ENCODE data around the gene CSPG5. TPM values are rescaled to one million over a fixed set of nuclear protein-coding genes. Genes with fewer than 3 reads are reported as not detected.

The CSPG5 gene
- total and polyA plus RNA-seq, 2 donors (not counting 1 experiment from before 2014, with no cell fraction given), result 0.04 to 0.99 TPM

GRCh38 chr3:47612178-47612577 is 33.5 kb upstream of the CSPG5 start:
- ATAC-seq (ENCODE audit: low read depth) (no peak), DNase-seq (no peak)
- intact Hi-C loops (cut with micrococcal nuclease), result no loop called here
- Histone ChIP-seq H3K9me3 (ENCODE audit: control extremely low read depth in 1 of 3, control insufficient read depth in 2 of 3, insufficient read depth in 1 of 3, low read length in 2 of 3) (peaks cover 0 to 2% (median 0%) of the 10 kb centered on the region in 3 donors), H3K27ac (ENCODE audit: low read length in 2 of 2) (no peak overlapping the region), H4K20me1 (ENCODE audit: control insufficient read depth, insufficient read depth, low read length, poor library complexity, severe bottlenecking) (no peaks in the 10 kb centered on the region), H3K9ac (ENCODE audit: low read length) (no peak overlapping the region), H3K27me3 (replicated peaks in 1 of 4; ENCODE audit: control extremely low read depth in 1 of 4, control insufficient read depth in 3 of 4, insufficient read depth in 4 of 4, low read length in 3 of 4) (no peaks in the 10 kb centered on the region), H2AFZ (ENCODE audit: insufficient read depth, low read depth, low read length, poor library complexity, severe bottlenecking) (no peak overlapping the region), H3K4me2 (replicated peaks; ENCODE audit: low read depth, low read length, poor library complexity, severe bottlenecking) (no peak overlapping the region), H3K36me3 (replicated peaks in 1 of 2; ENCODE audit: control extremely low read depth in 1 of 2, control insufficient read depth in 1 of 2, extremely low read depth in 1 of 2, insufficient read depth in 2 of 2, low read length in 1 of 2) (peaks cover 7 to 68% of the 10 kb centered on the region in 2 experiments), H3K4me3 (ENCODE audit: control extremely low read depth in 1 of 5, extremely low read depth in 1 of 5, insufficient read depth in 1 of 5, low read depth in 2 of 5, low read length in 4 of 5) (no peak overlapping the region), H3K79me2 (ENCODE audit: control insufficient read depth, insufficient read depth, low read length) (peaks cover 5% of the 10 kb centered on the region), H3K4me1 (ENCODE audit: control insufficient read depth in 2 of 2, insufficient read depth in 2 of 2, low read length in 2 of 2) (peaks cover 0 to 5% of the 10 kb centered on the region in 2 donors)
- no peak for TF ChIP-seq EZH2 (IDR thresholded peaks at IDR 0.05; ENCODE audit: borderline replicate concordance, insufficient read depth, low read depth, low read length, poor library complexity, severe bottlenecking)
- TF ChIP-seq CTCF (IDR thresholded peaks at IDR 0.05), result no peak
- Mint-ChIP-seq H3K27ac (no peak overlapping the region), H3K27me3 (no peaks in the 10 kb centered on the region), H3K4me3 (no peak overlapping the region), H3K4me1 (peaks cover 1% of the 10 kb centered on the region), H3K9me3 (ENCODE audit: insufficient read depth) (no peaks in the 10 kb centered on the region)
- ChIA-PET POLR2A (no interaction called here), CTCF (interaction anchor here (1.1 kb wide), 1 partner anchor 90 kb away, joined by 3 read pairs; no protein-coding TSS in a partner anchor)

- peaks cover 0 to 5% of the 10 kb centered on the region in 2 donors for H3K4me1 ChIP-seq (ENCODE audit: control insufficient read depth in 2 of 2, insufficient read depth in 2 of 2, low read length in 2 of 2)
- no peak for DNase-seq
- H3K27ac ChIP-seq (ENCODE audit: low read length in 2 of 2), result no peak overlapping the region
- H3K79me2 ChIP-seq (ENCODE audit: control insufficient read depth, insufficient read depth, low read length), result peaks cover 5% of the 10 kb centered on the region
- Mint-ChIP-seq H3K4me1 (peaks cover 1% of the 10 kb centered on the region), H3K4me3 (no peak overlapping the region), H3K27ac (no peak overlapping the region), H3K27me3 (no peaks in the 10 kb centered on the region), H3K9me3 (ENCODE audit: insufficient read depth) (no peaks in the 10 kb centered on the region)
- no peaks in the 10 kb centered on the region for H3K27me3 ChIP-seq (replicated peaks in 1 of 4; ENCODE audit: control extremely low read depth in 1 of 4, control insufficient read depth in 3 of 4, insufficient read depth in 4 of 4, low read length in 3 of 4)
- no peaks in the 10 kb centered on the region for H4K20me1 ChIP-seq (ENCODE audit: control insufficient read depth, insufficient read depth, low read length, poor library complexity, severe bottlenecking)
- H3K36me3 ChIP-seq (replicated peaks in 1 of 2; ENCODE audit: control extremely low read depth in 1 of 2, control insufficient read depth in 1 of 2, extremely low read depth in 1 of 2, insufficient read depth in 2 of 2, low read length in 1 of 2), result peaks cover 9 to 70% of the 10 kb centered on the region in 2 experiments
- ChIA-PET CTCF (interaction anchor here (1.1 kb wide), 1 partner anchor 89 kb away, joined by 3 read pairs; no protein-coding TSS in a partner anchor), POLR2A (interaction anchor here (0.5 kb wide), 1 partner anchor 1013 kb away, joined by 8 read pairs; no protein-coding TSS in a partner anchor)
- no peak for TF ChIP-seq EZH2 (IDR thresholded peaks at IDR 0.05; ENCODE audit: borderline replicate concordance, insufficient read depth, low read depth, low read length, poor library complexity, severe bottlenecking)
- TF ChIP-seq CTCF (IDR thresholded peaks at IDR 0.05), result no peak
- H3K4me2 ChIP-seq (replicated peaks; ENCODE audit: low read depth, low read length, poor library complexity, severe bottlenecking), result no peak overlapping the region
- no peak overlapping the region for H2AFZ ChIP-seq (ENCODE audit: insufficient read depth, low read depth, low read length, poor library complexity, severe bottlenecking)
- no peak overlapping the region for H3K9ac ChIP-seq (ENCODE audit: low read length)
- H3K9me3 ChIP-seq (ENCODE audit: control extremely low read depth in 1 of 3, control insufficient read depth in 2 of 3, insufficient read depth in 1 of 3, low read length in 2 of 3), result no peaks in the 10 kb centered on the region
- intact Hi-C loops (cut with micrococcal nuclease), result no loop called here
- no peak overlapping the region for H3K4me3 ChIP-seq (ENCODE audit: control extremely low read depth in 1 of 5, extremely low read depth in 1 of 5, insufficient read depth in 1 of 5, low read depth in 2 of 5, low read length in 4 of 5)
- 94% methylated on average over 2 of the region's 2 CpGs for WGBS (ENCODE audit: insufficient coverage)
- ATAC-seq (ENCODE audit: low read depth), result no peak
Observed at GRCh38 chr3:47611576-47611975, 32.9 kb upstream of the CSPG5 start.
